AG10803 (cell line): Measurements from ENCODE around the gene EPAS1.
A peak's percentile ranks its signal among the peaks of the same experiment; 100 is the strongest.

Experiments
- DNase-seq: peaks from one replicate; pipeline ENCODE4 v3.0.0; 2010; ENCODE audit warnings: low read depth
- H3K4me3 ChIP-seq: 2 replicates; pipeline ENCODE4 v1.5.1; 2011; ENCODE audit warnings: mild to moderate bottlenecking, low read length, control low read depth
- TF ChIP-seq, protein P1 (sequence below): conservative IDR thresholded peaks from 2 replicates; pipeline ENCODE4 v1.5.1; 2011; ENCODE audit warnings: mild to moderate bottlenecking, low read length, control low read depth, inconsistent platforms

Gene EPAS1

GRCh38 chr2:46355756-46356155 is 58.5 kb downstream of the EPAS1 start:
- H3K4me3 ChIP-seq = no peak overlapping the region
- TF ChIP-seq, protein P1, sequence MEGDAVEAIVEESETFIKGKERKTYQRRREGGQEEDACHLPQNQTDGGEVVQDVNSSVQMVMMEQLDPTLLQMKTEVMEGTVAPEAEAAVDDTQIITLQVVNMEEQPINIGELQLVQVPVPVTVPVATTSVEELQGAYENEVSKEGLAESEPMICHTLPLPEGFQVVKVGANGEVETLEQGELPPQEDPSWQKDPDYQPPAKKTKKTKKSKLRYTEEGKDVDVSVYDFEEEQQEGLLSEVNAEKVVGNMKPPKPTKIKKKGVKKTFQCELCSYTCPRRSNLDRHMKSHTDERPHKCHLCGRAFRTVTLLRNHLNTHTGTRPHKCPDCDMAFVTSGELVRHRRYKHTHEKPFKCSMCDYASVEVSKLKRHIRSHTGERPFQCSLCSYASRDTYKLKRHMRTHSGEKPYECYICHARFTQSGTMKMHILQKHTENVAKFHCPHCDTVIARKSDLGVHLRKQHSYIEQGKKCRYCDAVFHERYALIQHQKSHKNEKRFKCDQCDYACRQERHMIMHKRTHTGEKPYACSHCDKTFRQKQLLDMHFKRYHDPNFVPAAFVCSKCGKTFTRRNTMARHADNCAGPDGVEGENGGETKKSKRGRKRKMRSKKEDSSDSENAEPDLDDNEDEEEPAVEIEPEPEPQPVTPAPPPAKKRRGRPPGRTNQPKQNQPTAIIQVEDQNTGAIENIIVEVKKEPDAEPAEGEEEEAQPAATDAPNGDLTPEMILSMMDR = no peak
- no peak for DNase-seq

GRCh38 chr2:46356991-46357390 is 59.8 kb downstream of the EPAS1 start:
- H3K4me3 ChIP-seq = no peak overlapping the region
- DNase-seq = no peak
- TF ChIP-seq, protein P1 = no peak

GRCh38 chr2:46358713-46359112 is 61.5 kb downstream of the EPAS1 start:
- no peak overlapping the region for H3K4me3 ChIP-seq
- DNase-seq = no peak
- TF ChIP-seq, protein P1 = no peak

DNA sequence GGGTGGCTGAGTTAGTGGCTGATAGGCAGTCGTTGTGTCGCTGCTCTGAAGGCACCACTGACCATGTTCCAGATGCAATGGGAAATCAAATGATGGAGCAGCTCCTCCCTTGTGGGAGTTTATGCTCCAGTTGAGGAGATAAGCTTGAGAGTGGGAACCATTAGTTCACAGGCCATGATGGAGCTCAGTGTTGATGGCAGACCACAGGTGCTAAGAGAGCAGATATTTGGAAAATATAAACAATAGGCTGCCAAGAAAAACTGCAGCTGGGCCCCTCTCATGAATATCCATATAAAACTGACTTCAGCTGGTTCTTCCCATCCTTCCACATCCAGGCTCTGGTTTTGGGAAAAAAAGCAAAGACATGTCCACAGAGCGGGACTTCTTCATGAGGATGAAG is 63.1 kb downstream of the EPAS1 start:
- no peak overlapping the region for H3K4me3 ChIP-seq
- no peak for DNase-seq
- TF ChIP-seq, protein P1 = no peak

GRCh38 chr2:46361920-46362666 is 64.9 kb downstream of the EPAS1 start:
- DNase-seq = no peak
- TF ChIP-seq, protein P1 = no peak
- H3K4me3 ChIP-seq = no peak overlapping the region

DNA sequence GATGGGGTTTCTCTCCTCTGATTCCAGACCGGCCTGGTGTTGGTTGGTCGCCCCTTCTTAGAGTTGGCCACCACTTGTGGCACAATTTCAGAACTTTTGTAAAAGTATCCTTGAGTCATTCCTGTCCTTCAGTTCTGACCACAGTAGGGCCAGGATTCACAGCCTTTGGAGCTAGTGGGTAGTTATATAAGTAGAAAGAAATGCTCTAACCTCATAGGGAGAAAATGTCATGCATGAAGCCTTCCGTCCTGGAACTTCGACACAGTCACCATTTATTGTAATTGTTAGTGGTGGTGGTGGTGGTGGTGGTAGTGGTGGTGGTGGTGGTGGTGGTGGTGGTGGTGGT is 65.4 kb downstream of the EPAS1 start:
- DNase-seq = peak; percentile 35
- TF ChIP-seq, protein P1 = no peak
- H3K4me3 ChIP-seq = no peak overlapping the region

DNA sequence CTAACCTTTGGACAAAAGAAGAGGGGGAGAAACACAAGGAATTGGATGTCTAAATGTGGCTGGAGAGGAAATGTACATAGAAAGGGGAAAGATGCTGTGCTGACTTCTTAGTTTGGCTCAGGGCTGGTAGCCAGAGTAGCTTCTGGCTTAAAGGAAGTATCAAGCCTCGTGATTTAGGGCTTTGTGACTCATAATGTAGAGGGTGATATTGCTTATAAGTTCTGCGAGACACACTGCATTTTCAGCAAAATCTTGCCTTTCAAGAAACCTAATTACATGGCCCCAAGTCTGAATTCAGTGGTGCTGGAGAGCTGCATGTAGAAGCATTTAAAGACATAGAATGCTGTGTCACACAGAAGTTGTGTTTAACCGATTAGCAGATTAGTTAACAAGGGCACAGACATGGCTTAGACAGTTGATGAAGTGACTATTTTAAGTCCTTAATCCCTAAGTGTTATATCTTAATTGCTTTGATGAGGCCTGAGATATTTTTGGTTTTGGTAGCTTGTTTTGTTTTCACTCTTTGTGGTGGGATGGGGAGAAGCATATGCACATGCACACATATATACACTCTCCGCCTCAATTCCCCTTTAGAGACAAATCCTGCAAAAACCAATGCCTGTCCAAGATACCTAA is 66.4 kb downstream of the EPAS1 start:
- TF ChIP-seq, protein P1 = no peak
- no peak overlapping the region for H3K4me3 ChIP-seq
- DNase-seq = peak; percentile 55
